AG10803 (cell line): ENCODE results near the gene ZMYM2.
"Not testable (repeated sequence)": the region's sequence is repeated elsewhere in the genome, so short reads cannot be mapped to it uniquely, and the experiment has no call there.

Experiments
- DNase-seq: peaks from one replicate; pipeline ENCODE4 v3.0.0; 2010; ENCODE audit warnings: low read depth
- H3K4me3 ChIP-seq: 2 replicates; pipeline ENCODE4 v1.5.1; 2011; ENCODE audit warnings: mild to moderate bottlenecking, low read length, control low read depth
- TF ChIP-seq, protein P1 (sequence below): conservative IDR thresholded peaks from 2 replicates; pipeline ENCODE4 v1.5.1; 2011; ENCODE audit warnings: mild to moderate bottlenecking, low read length, control low read depth, inconsistent platforms

Gene ZMYM2

GRCh38 chr13:20024702-20025101, 66.2 kb downstream of the ZMYM2 start:
- H3K4me3 ChIP-seq: no peak overlapping the region
- TF ChIP-seq, protein P1, sequence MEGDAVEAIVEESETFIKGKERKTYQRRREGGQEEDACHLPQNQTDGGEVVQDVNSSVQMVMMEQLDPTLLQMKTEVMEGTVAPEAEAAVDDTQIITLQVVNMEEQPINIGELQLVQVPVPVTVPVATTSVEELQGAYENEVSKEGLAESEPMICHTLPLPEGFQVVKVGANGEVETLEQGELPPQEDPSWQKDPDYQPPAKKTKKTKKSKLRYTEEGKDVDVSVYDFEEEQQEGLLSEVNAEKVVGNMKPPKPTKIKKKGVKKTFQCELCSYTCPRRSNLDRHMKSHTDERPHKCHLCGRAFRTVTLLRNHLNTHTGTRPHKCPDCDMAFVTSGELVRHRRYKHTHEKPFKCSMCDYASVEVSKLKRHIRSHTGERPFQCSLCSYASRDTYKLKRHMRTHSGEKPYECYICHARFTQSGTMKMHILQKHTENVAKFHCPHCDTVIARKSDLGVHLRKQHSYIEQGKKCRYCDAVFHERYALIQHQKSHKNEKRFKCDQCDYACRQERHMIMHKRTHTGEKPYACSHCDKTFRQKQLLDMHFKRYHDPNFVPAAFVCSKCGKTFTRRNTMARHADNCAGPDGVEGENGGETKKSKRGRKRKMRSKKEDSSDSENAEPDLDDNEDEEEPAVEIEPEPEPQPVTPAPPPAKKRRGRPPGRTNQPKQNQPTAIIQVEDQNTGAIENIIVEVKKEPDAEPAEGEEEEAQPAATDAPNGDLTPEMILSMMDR: no peak
- no peak for DNase-seq

- no peak for DNase-seq
- TF ChIP-seq, protein P1: no peak
- H3K4me3 ChIP-seq: no peak overlapping the region
These were observed 70.4 kb downstream of the ZMYM2 start for GRCh38 chr13:20028953-20029352.

- TF ChIP-seq, protein P1: no peak
- H3K4me3 ChIP-seq: no peak overlapping the region
- no peak for DNase-seq
These were observed 75.0 kb downstream of the ZMYM2 start for GRCh38 chr13:20033486-20033885.

- no peak overlapping the region for H3K4me3 ChIP-seq
- DNase-seq: no peak
- TF ChIP-seq, protein P1: 0 out of 2 replicates have a peak, but pooled peaks have one; percentile 10
These were observed 76.6 kb downstream of the ZMYM2 start for GRCh38 chr13:20035130-20035529.

GRCh38 chr13:20037908-20038307, 79.4 kb downstream of the ZMYM2 start:
- H3K4me3 ChIP-seq: no peak overlapping the region
- DNase-seq: no peak

GRCh38 chr13:20042603-20043002, 84.1 kb downstream of the ZMYM2 start:
- DNase-seq: not testable (repeated sequence)

More at GRCh38 chr13:20037908-20038307, 79.4 kb downstream of the ZMYM2 start:
- TF ChIP-seq, protein P1: no peak

DNA sequence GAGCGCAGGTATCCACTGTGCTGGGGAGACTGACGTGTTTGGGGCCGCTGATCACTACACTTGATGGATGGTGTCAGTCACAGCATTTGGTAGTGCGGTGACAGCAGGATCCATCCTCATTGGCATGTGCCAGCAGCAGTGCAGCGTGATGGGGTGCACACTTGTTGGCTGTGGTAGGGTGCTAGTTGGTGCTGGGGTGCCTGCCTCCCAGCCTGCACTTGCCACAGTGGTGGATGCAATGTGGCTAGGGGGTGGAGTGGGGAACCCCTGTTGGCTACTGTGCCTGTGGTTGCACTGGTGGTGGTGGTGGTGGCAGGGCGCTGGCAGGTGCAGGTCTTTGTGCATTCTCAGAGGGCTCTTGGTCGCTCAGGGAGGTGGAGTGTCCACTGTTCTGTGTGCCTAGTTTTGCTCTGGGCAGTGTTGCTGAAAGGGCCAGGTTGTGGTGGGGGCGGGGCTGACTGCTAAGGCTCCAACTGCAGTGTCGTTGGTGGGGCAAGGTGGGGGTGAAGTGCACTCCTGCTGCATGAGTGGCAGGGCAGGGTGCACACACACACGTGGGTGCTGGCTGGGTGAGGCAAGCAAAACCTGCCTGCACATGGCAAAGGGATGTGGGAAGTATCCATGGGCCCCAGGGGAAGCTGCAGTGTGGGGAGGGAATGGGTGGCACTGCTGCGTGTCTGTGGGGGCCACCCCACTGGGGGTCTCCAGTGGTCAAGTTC, 84.8 kb downstream of the ZMYM2 start:
- TF ChIP-seq, protein P1: no peak
- no peak overlapping the region for H3K4me3 ChIP-seq
- DNase-seq: no peak

More at GRCh38 chr13:20042603-20043002, 84.1 kb downstream of the ZMYM2 start:
- H3K4me3 ChIP-seq: not testable (repeated sequence)
